A673 (cell line): ENCODE measurements around the gene CYYR1.

ENCODE experiments used
- CTCF ChIP-seq: fragments of 300-800, 200-600 bp; sonication (generic); conservative IDR thresholded peaks from 2 replicates; pipeline ENCODE4 v1.5.1; 2017; ENCODE audit warnings: low read depth, mild to moderate bottlenecking, antibody characterized with exemption, low read length, moderate library complexity, mixed read lengths
- EZH2 ChIP-seq: fragments of 200-600 bp; sonication (generic); IDR thresholded peaks from 2 replicates; pipeline ENCODE4 v1.6.1; 2017; ENCODE audit warnings: borderline replicate concordance, low read depth, mild to moderate bottlenecking, mixed read lengths, antibody characterized with exemption, low read length; ENCODE audit not compliant: poor library complexity, severe bottlenecking

- TF ChIP-seq CTCF: no peak
- TF ChIP-seq EZH2: no peak
Measured at GRCh38 chr21:26581818-26582217, 8.7 kb upstream of the CYYR1 start.
